ENCODE results near the gene AGBL1. TPM values are rescaled to one million over a fixed set of nuclear protein-coding genes. Genes with fewer than 3 reads are reported as not detected.

The AGBL1 gene
- total and polyA plus RNA-seq, 2 donors (not counting 3 experiments of a cell fraction or from before 2014, with no cell fraction given), result not detected

- no peaks in the 10 kb centered on the region for H3K79me2 ChIP-seq (ENCODE audit: control insufficient read depth, insufficient read depth, low read length)
- no peak overlapping the region for H3K9ac ChIP-seq (replicated peaks; ENCODE audit: extremely low read depth, insufficient read depth, low read length)
- no peak overlapping the region for H3K4me2 ChIP-seq (ENCODE audit: insufficient read depth, low read length)
- H4K20me1 ChIP-seq (replicated peaks; ENCODE audit: control insufficient read depth, extremely low read depth, insufficient read depth, low read length), result no peaks in the 10 kb centered on the region
- intact Hi-C loops (cut with micrococcal nuclease), result no loop called here
- no peak overlapping the region for H2AFZ ChIP-seq (ENCODE audit: low read depth, low read length)
- no peaks in the 10 kb centered on the region for H3K27me3 ChIP-seq (ENCODE audit: control insufficient read depth in 2 of 2, insufficient read depth in 2 of 2, low read length in 2 of 2)
- no peaks in the 10 kb centered on the region for H3K36me3 ChIP-seq (ENCODE audit: control insufficient read depth in 2 of 2, extremely low read depth in 1 of 2, insufficient read depth in 2 of 2, low read length in 2 of 2)
- peaks cover 2% of the 10 kb centered on the region for H3K9me3 ChIP-seq (replicated peaks; ENCODE audit: control insufficient read depth, insufficient read depth, low read length)
- no peak overlapping the region for H3K4me3 ChIP-seq (replicated peaks in 1 of 3; ENCODE audit: insufficient read depth in 1 of 3, low read depth in 1 of 3, low read length in 3 of 3)
- no peak overlapping the region for H3K27ac ChIP-seq (ENCODE audit: insufficient read depth, low read depth, low read length)
- POLR2A ChIA-PET, result no interaction called here
- DNase-seq (ENCODE audit: low read depth, low spot score), result no peak
- dilution Hi-C loops (cut with MboI; ENCODE audit: extremely low pct_ligation_motif_present, low sequenced_read_pairs), result no loop called here
- no peak for FAIRE-seq
- no peaks in the 10 kb centered on the region for H3K9me1 ChIP-seq (replicated peaks; ENCODE audit: control insufficient read depth, extremely low read depth, insufficient read depth, low read length)
- BruUV-seq (replicated peaks), result no TSS peak
- H3K4me1 ChIP-seq (ENCODE audit: control insufficient read depth, extremely low read depth, insufficient read depth, low read length), result no peaks in the 10 kb centered on the region
- no peak for TF ChIP-seq GATA2 (IDR thresholded peaks at IDR 0.05; ENCODE audit: insufficient read depth, insufficient read length, low read depth, low read length)
- TF ChIP-seq EZH2 (IDR thresholded peaks at IDR 0.05; ENCODE audit: borderline replicate concordance, low read depth, low read length, severe bottlenecking), result no peak
- TF ChIP-seq FOS (IDR thresholded peaks at IDR 0.05; ENCODE audit: borderline replicate concordance, insufficient read depth, low read length), result no peak
- TF ChIP-seq MYC (IDR thresholded peaks at IDR 0.05; ENCODE audit: low read depth, low read length), result no peak
- TF ChIP-seq POLR2AphosphoS5 (IDR thresholded peaks at IDR 0.05; ENCODE audit: insufficient read depth, low read depth, low read length), result no peak
- TF ChIP-seq MAX (IDR thresholded peaks at IDR 0.05; ENCODE audit: insufficient read depth, insufficient read length), result no peak
- no peak for TF ChIP-seq POLR2A (IDR thresholded peaks at IDR 0.05; ENCODE audit: low read depth, low read length)
- no peak for TF ChIP-seq CTCF (IDR thresholded peaks at IDR 0.05; ENCODE audit: extremely low read depth in 1 of 2, insufficient read depth in 1 of 2, low read depth in 1 of 2, low read length in 2 of 2)
- TF ChIP-seq JUN (IDR thresholded peaks at IDR 0.05; ENCODE audit: borderline replicate concordance, insufficient read depth, insufficient read length, low read depth), result no peak
- CTCF ChIA-PET, result no interaction called here
Observed at GRCh38 chr15:86969364-86969763, 889.7 kb downstream of the AGBL1 start.

All from endothelial cell of umbilical vein (primary cell).